Measurements from ENCODE around the gene PRKG1.

The PRKG1 gene

DNA sequence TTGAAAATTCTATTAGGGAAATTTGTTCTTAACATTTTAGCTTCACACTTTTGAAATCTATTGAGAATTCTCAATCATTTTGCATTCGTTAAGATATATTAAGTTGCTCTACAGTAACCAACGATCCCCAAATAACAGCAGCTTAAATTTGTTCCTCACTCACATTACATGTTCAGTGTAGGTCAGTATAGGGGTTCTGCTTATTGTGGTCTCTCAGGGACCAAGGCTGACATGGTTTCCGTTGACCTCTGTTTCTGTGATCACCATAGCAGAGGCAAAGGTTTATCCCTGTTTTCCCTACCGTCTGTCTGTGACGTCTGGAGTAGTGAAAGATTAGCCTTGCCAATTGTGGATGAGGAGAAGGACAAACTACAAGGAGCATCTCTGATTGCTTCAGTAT lies 860.1 kb downstream of the PRKG1 start:
- Histone ChIP-seq H3K9me3 (ENCODE audit: insufficient read depth, low read depth, low read length) (no peaks in the 10 kb centered on the region), H3K4me3 (ENCODE audit: low read depth, low read length) (no peak overlapping the region), H3K36me3 (ENCODE audit: control insufficient read depth in 1 of 2, insufficient read depth in 2 of 2, low read length in 2 of 2) (no peaks in the 10 kb centered on the region), H3K23ac (ENCODE audit: low read length) (no peak overlapping the region), H3K27me3 (ENCODE audit: insufficient read depth, low read length) (no peaks in the 10 kb centered on the region), H2BK120ac (ENCODE audit: insufficient read depth, low read length, poor library complexity) (no peak overlapping the region), H3K14ac (ENCODE audit: low read length) (no peak overlapping the region), H3K4me2 (ENCODE audit: low read length) (no peak overlapping the region), H4K91ac (ENCODE audit: low read depth, low read length) (no peak overlapping the region), H3K79me1 (ENCODE audit: low read length) (no peaks in the 10 kb centered on the region), H2BK5ac (ENCODE audit: low read depth, low read length, poor library complexity) (no peak overlapping the region), H3K4ac (ENCODE audit: low read depth, low read length) (no peak overlapping the region), H3K79me2 (ENCODE audit: control insufficient read depth, insufficient read depth, low read length, poor library complexity) (no peaks in the 10 kb centered on the region), H3K27ac (ENCODE audit: low read depth, low read length) (no peak overlapping the region), H3K4me1 (ENCODE audit: control insufficient read depth in 1 of 2, insufficient read depth in 2 of 2, low read length in 2 of 2) (no peaks in the 10 kb centered on the region), H2AFZ (ENCODE audit: insufficient read depth, low read length, poor library complexity) (no peak overlapping the region), H3K18ac (ENCODE audit: low read length) (no peak overlapping the region), H4K8ac (ENCODE audit: low read depth, low read length) (no peak overlapping the region), H3K9ac (ENCODE audit: low read length) (no peak overlapping the region), H4K12ac (ENCODE audit: low read depth, low read length) (no peak overlapping the region), H2AK5ac (ENCODE audit: low read length) (no peak overlapping the region), H2BK12ac (ENCODE audit: low read length) (no peak overlapping the region)
- DNase-seq = no peak
- WGBS (ENCODE audit: extremely low coverage, insufficient coverage, insufficient read length) = no CpG with 5 or more reads among the region's 5 CpGs

DNA sequence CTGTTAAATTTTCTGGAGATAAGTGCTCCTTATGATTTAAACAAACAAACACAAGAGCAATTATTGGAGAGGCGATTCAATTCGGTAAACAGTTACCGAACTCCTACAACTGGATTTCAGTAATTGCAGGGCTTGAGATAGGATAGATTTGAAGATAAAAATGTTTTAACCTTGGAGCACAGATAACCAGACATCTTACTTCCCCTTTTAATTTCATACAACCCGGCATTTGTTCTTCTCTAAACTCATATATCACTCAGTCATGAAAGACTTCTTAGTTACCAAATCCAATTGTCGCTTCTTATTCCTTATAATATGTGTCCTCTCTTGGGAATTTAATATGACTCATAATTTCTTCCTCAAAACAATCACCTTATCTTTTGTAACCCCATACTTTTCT lies 861.1 kb downstream of the PRKG1 start:
- Histone ChIP-seq H3K79me2 (ENCODE audit: control insufficient read depth, insufficient read depth, low read length, poor library complexity) (no peaks in the 10 kb centered on the region), H2BK120ac (ENCODE audit: insufficient read depth, low read length, poor library complexity) (no peak overlapping the region), H3K4me3 (ENCODE audit: low read depth, low read length) (no peak overlapping the region), H3K9ac (ENCODE audit: low read length) (no peak overlapping the region), H3K4me1 (ENCODE audit: control insufficient read depth in 1 of 2, insufficient read depth in 2 of 2, low read length in 2 of 2) (no peaks in the 10 kb centered on the region), H4K12ac (ENCODE audit: low read depth, low read length) (no peak overlapping the region), H2BK12ac (ENCODE audit: low read length) (no peak overlapping the region), H3K18ac (ENCODE audit: low read length) (no peak overlapping the region), H4K91ac (ENCODE audit: low read depth, low read length) (no peak overlapping the region), H2AK5ac (ENCODE audit: low read length) (no peak overlapping the region), H4K8ac (ENCODE audit: low read depth, low read length) (no peak overlapping the region), H3K14ac (ENCODE audit: low read length) (no peak overlapping the region), H3K79me1 (ENCODE audit: low read length) (no peaks in the 10 kb centered on the region), H3K27me3 (ENCODE audit: insufficient read depth, low read length) (no peaks in the 10 kb centered on the region), H3K36me3 (ENCODE audit: control insufficient read depth in 1 of 2, insufficient read depth in 2 of 2, low read length in 2 of 2) (no peaks in the 10 kb centered on the region), H3K23ac (ENCODE audit: low read length) (no peak overlapping the region), H2BK5ac (ENCODE audit: low read depth, low read length, poor library complexity) (no peak overlapping the region), H3K9me3 (ENCODE audit: insufficient read depth, low read depth, low read length) (no peaks in the 10 kb centered on the region), H3K4me2 (ENCODE audit: low read length) (no peak overlapping the region), H3K27ac (ENCODE audit: low read depth, low read length) (no peak overlapping the region), H3K4ac (ENCODE audit: low read depth, low read length) (no peak overlapping the region), H2AFZ (ENCODE audit: insufficient read depth, low read length, poor library complexity) (no peak overlapping the region)
- DNase-seq = no peak
- WGBS (ENCODE audit: extremely low coverage, insufficient coverage, insufficient read length) = no CpG with 5 or more reads among the region's 5 CpGs

DNA sequence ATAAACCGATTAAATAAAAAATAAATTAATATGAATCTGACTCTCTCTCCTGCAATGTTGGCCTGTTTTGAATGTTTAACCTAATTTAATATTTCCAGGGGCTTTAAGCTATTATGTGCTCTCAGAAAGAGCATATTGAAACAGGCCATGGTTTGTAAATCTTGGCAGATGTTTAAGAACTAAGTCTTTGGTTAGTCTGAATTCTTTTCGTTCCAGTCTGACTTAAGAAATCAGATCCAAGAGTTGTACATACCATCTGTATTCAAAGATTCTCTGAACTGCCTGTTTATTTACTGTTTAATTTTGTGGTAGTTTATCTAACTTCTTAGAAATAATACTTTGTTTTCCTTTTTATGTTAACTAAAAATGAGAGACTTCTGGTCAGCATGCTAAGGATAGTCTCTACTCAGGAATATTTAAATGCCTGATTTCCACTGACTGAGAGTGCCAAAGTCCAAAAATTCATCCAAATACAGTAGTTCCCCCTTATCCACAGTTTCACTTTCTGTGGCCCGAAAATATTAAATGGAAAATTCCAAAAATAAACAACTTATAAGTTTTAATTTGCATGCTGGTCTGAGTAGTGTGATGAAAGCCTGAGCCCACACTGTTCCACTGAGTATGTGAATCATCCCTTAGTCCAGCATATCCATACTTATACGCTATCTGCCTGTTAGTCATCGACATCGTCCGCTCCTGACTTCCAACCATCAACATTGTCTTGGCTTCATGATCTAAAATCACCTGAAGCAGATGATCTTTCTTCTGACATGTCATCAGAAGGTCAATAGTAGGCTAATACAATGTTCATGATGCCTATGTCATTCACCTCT lies 863.2 kb downstream of the PRKG1 start:
- Histone ChIP-seq H3K4me3 (ENCODE audit: low read depth, low read length) (no peak overlapping the region), H3K27me3 (ENCODE audit: insufficient read depth, low read length) (no peaks in the 10 kb centered on the region), H3K79me1 (ENCODE audit: low read length) (no peaks in the 10 kb centered on the region), H4K8ac (ENCODE audit: low read depth, low read length) (no peak overlapping the region), H2AFZ (ENCODE audit: insufficient read depth, low read length, poor library complexity) (no peak overlapping the region), H2BK120ac (ENCODE audit: insufficient read depth, low read length, poor library complexity) (no peak overlapping the region), H3K79me2 (ENCODE audit: control insufficient read depth, insufficient read depth, low read length, poor library complexity) (no peaks in the 10 kb centered on the region), H3K4ac (ENCODE audit: low read depth, low read length) (no peak overlapping the region), H4K12ac (ENCODE audit: low read depth, low read length) (no peak overlapping the region), H2AK5ac (ENCODE audit: low read length) (no peak overlapping the region), H3K27ac (ENCODE audit: low read depth, low read length) (no peak overlapping the region), H2BK12ac (ENCODE audit: low read length) (no peak overlapping the region), H3K18ac (ENCODE audit: low read length) (no peak overlapping the region), H3K23ac (ENCODE audit: low read length) (no peak overlapping the region), H3K9me3 (ENCODE audit: insufficient read depth, low read depth, low read length) (no peaks in the 10 kb centered on the region), H3K4me1 (ENCODE audit: control insufficient read depth in 1 of 2, insufficient read depth in 2 of 2, low read length in 2 of 2) (no peaks in the 10 kb centered on the region), H3K36me3 (ENCODE audit: control insufficient read depth in 1 of 2, insufficient read depth in 2 of 2, low read length in 2 of 2) (no peaks in the 10 kb centered on the region), H3K4me2 (ENCODE audit: low read length) (no peak overlapping the region), H3K9ac (ENCODE audit: low read length) (no peak overlapping the region), H4K91ac (ENCODE audit: low read depth, low read length) (no peak overlapping the region), H3K14ac (ENCODE audit: low read length) (no peak overlapping the region), H2BK5ac (ENCODE audit: low read depth, low read length, poor library complexity) (no peak overlapping the region)
- WGBS (ENCODE audit: extremely low coverage, insufficient coverage, insufficient read length) = no CpG with 5 or more reads among the region's 7 CpGs
- peak; percentile 53 to 69 for DNase-seq

DNA sequence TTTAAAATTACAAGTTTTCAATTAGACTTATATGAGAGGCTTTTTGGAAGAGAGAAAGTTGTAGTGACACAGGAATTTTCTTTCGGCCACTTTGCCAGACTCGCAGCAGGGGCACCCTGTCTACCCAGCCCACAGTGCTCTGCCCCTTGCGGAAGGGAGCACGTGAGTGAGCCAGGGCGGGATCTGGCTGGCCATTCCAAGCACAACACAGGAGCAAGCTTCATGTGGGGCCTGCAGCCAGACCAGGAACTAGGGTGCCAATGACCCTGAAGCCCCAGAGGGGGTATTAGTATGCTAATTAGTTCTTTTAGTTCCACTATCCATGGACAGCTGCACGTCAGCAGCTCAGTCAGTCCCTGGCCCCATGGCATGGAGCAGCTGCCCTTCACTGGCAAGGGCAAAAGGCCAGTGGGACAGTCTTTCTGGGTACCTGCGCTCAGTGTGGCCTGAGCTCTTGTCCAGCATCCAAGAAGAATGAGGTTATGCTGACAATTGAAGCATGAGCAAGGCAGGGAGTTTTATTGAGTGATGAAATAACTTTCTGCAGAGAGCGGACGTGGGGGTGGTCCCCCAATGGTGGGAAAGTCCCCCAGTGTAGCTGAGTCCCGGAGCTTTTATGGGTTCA lies 876.2 kb downstream of the PRKG1 start:
- no peaks in the 10 kb centered on the region for H3K4me1 ChIP-seq (ENCODE audit: control insufficient read depth in 1 of 2, insufficient read depth in 2 of 2, low read length in 2 of 2)
- H3K23ac ChIP-seq (ENCODE audit: low read length) = no peak overlapping the region
- WGBS (ENCODE audit: extremely low coverage, insufficient coverage, insufficient read length) = no CpG with 5 or more reads among the region's 10 CpGs

More for the DNA sequence above, 876.2 kb downstream of the PRKG1 start:
- no peak overlapping the region for H2AFZ ChIP-seq (ENCODE audit: insufficient read depth, low read length, poor library complexity)
- no peak overlapping the region for H3K14ac ChIP-seq (ENCODE audit: low read length)
- H3K9ac ChIP-seq (ENCODE audit: low read length) = no peak overlapping the region
- no peaks in the 10 kb centered on the region for H3K79me2 ChIP-seq (ENCODE audit: control insufficient read depth, insufficient read depth, low read length, poor library complexity)
- no peak overlapping the region for H3K18ac ChIP-seq (ENCODE audit: low read length)
- no peaks in the 10 kb centered on the region for H3K27me3 ChIP-seq (ENCODE audit: insufficient read depth, low read length)
- no peak overlapping the region for H3K4ac ChIP-seq (ENCODE audit: low read depth, low read length)
- DNase-seq = no peak
- no peak overlapping the region for H3K4me2 ChIP-seq (ENCODE audit: low read length)
- H4K8ac ChIP-seq (ENCODE audit: low read depth, low read length) = no peak overlapping the region
- H2BK5ac ChIP-seq (ENCODE audit: low read depth, low read length, poor library complexity) = no peak overlapping the region
- H3K36me3 ChIP-seq (ENCODE audit: control insufficient read depth in 1 of 2, insufficient read depth in 2 of 2, low read length in 2 of 2) = no peaks in the 10 kb centered on the region
- H2BK12ac ChIP-seq (ENCODE audit: low read length) = no peak overlapping the region
- H3K27ac ChIP-seq (ENCODE audit: low read depth, low read length) = no peak overlapping the region
- peak overlapping the region; percentile 5 for H3K4me3 ChIP-seq (ENCODE audit: low read depth, low read length)
- no peak overlapping the region for H2AK5ac ChIP-seq (ENCODE audit: low read length)
- H3K79me1 ChIP-seq (ENCODE audit: low read length) = no peaks in the 10 kb centered on the region
- no peak overlapping the region for H2BK120ac ChIP-seq (ENCODE audit: insufficient read depth, low read length, poor library complexity)
- no peak overlapping the region for H4K12ac ChIP-seq (ENCODE audit: low read depth, low read length)
- H4K91ac ChIP-seq (ENCODE audit: low read depth, low read length) = no peak overlapping the region
- no peaks in the 10 kb centered on the region for H3K9me3 ChIP-seq (ENCODE audit: insufficient read depth, low read depth, low read length)

Data from trophoblast cell (in vitro differentiated cells and primary cell).